Stimulated activated CD8-positive, alpha-beta memory T cell treated with anti-CD3 and anti-CD28 coated beads, Interleukin-15, amount 100 ng/mL, for 4 hours (primary cell): ENCODE measurements around the gene YY1AP1.
"Not testable (repeated sequence)": the region's sequence is repeated elsewhere in the genome, so short reads cannot be mapped to it uniquely, and the experiment has no call there.

ENCODE experiments used
- DNase-seq, 2 donors: peaks; one replicate each; pipeline ENCODE4 v3.0.0-alpha.2; 2020; ENCODE audit warnings: low read depth in 2 of 2

YY1AP1 gene

DNA sequence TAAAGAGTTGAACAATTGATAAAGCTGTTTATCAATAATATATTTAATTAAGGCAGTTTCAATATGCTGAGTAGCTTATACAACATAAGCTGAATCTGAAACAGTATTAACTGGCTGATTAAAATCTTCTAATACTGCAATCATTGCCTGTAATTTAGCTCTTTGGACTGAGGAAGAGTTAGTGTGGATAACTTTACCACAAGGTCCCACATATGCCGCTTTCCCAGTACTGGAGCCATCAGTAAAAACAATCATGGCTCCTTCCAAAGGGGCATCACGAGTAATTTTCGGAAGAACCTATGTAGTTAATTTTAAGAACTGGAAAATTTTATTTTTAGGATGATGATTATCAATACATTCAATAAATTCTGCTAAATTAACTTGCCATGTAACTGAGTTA lies 7.0 kb upstream of the YY1AP1 start:
- DNase-seq = no peak

DNA sequence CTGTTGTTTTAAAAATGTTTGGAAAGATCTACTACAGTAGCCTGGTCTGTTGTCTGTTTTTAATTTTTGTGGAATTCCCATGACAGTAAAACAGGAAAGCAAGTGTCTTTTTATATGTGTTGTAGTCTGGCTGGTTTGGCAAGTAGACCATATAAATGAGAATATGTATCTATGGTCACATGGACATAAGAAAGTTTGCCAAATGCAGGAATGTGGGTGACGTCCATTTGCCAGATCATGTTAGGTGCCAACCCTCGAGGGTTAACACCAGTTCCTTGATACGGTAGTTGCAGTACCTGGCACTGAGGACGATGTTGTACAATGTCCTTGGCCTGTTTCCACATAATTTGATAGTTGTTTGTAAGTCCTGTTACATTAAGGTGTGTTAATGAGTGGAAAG lies 6.5 kb upstream of the YY1AP1 start:
- DNase-seq = no peak

DNA sequence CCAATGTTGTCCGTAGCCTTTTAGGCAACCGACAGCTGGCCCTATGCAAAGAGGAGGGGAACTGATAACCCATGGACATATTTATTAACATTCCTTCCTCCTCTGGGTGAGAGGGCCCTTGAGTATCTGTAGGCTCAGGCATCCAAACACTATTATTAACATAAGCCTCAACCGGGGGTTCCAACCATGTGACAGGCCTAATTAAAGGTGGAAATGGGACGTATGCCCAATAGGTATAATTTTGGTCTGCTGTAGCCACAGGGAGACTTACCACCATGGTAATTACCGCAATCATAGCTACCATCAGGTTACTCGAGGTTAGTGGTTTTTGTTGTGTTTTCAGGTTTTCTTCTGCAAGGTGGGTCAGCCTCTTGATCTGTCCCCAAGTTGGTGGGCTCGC lies 5.6 kb upstream of the YY1AP1 start:
- no peak for DNase-seq

DNA sequence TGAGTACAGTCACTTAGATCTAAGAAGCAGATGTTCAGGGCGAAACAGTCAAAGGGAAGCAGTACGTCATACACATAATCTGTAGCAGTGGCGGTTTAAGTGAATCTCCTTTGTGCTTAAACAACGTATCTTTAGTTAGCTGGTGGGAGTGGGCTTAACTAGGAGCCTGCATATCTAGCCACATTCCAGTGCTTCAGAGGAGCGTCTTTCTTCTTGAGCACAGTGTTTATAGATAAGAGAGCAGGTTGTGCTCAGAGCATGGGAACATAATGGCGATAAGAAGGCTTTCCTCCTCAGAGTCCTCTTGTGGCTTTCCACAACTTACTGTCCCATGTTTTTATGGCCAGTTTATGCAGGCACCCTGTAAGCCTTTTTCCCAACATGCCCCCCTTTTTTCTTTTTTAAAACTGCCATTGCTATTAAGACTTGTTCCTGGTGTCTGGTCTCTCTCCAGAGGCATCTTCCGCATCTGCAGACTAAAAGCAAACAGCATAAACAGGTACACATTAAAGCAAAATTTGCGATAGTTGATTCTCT lies 3.5 kb upstream of the YY1AP1 start:
- DNase-seq = no peak

DNA sequence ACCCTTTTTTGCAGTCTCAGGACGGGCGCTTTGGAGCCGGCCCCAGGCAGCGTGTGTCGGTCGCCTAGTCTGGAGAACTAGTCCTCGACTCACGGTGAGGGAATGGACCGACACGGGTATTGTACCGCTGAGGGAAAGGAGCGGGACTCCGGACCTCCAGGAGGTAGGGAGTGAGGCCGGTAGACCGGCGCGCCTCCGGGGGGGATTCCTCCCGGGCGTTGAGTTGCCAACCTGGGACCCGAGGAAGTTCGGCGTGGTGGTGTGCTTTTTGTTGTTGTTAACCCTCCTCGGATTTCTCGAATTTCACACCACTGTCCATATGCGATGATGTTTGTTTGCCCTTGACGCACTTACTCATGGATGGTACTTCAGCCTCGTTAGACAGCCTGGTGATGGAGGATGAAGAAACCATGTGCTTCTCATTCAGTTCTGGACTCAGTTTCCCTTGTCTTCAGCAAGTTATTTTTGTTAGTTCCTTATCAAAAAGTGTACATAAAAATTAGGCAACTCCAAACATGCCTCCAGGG lies 570 bp upstream of the YY1AP1 start, which contains the start of gene DAP3:
Gene DAP3, plus strand, starts transcription at position 11 of the 527 bp plus-strand sequence. CDS start 20,689 bp downstream, outside the sequence.
- peak in 1 of 2 donors; percentile 60 for DNase-seq

DNA sequence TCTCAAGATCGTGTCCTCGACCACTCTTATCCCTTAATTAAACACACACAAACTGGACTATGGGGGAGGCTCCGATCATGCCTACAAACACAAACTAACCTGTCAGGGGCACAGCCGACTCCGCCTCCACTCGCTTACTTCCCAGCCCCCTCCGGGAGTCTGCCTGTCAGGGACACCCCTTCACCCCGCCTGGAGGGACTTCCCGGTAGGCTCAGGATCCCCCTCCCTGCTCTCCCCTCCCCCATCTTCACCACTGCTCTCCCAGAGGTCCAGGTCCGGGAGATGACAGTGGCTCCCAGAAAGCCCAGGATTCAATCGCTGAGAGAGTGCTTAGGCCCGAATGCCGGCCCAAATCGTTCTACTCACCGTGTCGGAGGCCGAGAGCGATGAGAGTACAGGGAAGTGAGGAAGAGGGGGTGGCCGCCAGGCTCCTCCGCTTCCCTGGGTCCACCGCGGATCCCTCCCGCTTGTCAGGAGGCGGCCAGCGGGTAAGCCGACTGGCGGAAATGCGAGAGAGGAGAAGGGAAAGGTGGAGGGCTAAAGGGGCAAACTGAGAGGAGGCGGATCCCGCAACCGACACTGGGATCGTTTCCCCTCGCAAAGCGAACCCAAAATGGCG lies 760 bp downstream of the YY1AP1 start:
- not testable (repeated sequence) for DNase-seq

DNA sequence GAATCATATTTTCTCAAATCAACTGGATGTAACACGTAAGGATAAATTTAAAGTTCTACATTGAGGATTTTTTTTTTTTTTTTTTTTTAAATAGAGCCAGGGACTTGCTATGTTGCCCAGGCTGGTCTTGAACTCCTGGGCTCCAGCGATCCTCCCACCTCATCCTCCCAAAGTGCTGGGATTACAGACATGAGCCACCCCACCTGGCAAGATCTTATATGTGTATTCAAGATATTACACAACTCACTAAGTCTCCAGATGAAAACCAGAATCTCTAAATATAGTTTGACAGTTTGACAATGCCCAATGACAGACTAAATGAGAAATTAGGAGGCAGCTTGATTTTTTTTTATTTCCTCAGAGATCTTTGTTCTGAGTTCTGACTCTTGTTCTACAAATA lies 6.8 kb downstream of the YY1AP1 start:
- no peak for DNase-seq

DNA sequence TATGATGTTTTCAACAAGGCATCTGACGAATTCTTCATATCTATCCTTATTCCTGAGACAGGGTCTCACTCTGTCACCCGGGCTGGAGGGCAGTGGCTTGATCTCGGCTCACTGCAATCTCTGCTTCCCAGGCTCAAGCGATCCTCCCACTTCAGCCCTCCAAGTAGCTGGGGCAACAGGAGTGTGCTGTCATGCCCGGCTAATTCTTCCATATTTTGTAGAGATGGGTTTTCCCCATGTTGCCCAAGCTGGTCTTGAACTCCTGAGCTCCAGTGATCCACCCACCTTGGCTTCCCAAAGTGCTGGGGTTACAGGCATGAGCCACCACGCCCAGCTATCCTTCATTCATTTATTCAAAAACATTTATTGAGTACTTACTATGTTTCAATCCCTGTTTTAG lies 8.0 kb downstream of the YY1AP1 start:
- DNase-seq = no peak

DNA sequence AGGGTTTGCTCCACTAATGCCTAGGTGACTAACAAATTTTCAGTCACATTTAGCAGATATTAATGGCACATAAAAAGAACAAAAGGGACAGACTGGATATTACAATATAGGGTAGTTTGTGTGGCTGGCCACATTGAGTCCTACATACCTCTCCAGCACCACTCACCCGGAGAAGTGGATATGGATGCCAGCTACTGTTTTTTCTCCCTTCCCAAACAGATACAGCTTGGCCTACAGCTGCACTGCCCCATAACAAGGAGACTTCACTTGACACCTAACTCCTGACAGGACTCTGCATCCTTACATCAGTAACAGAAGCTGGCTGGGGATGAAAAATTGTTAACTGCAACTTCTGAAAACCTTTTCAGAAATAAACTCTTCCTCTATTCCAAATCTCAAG lies 9.6 kb downstream of the YY1AP1 start:
- DNase-seq = not testable (repeated sequence)

DNA sequence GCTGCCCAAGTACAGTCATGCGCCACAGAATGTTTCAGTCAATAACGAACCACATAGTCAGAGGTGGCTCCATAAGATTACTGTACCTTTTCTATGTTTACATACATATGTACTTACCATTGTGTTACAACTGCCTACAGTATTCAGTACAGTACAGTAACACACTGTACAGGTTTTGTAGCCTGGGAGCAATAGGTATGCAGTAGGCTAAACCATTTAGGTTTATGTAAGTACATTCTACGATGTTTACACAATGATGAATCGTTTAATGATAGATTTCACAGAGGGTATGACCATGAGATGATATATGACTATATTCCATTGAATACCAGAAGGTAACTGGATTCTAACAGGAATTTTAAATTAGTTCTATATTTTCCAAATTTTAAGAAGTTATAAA lies 10.5 kb downstream of the YY1AP1 start:
- DNase-seq = no peak

DNA sequence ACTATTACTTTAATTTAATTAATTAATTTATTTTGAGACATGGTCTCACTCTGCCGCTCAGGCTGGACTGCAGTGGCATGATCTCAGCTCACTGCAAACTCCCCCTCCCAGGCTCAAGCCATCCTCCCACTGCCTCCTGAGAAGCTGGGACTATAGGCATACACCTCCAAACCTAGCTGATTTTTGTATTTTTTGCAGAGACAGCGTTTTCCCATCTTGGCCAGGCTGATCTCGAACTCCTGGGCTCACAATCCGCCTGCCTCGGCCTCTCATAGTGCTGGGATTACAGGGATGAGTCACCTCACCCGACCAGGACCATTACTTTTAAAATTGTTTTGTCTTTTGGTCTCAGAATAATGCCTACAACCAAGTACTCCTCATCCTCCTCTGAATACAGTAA lies 15.6 kb downstream of the YY1AP1 start:
- no peak for DNase-seq

DNA sequence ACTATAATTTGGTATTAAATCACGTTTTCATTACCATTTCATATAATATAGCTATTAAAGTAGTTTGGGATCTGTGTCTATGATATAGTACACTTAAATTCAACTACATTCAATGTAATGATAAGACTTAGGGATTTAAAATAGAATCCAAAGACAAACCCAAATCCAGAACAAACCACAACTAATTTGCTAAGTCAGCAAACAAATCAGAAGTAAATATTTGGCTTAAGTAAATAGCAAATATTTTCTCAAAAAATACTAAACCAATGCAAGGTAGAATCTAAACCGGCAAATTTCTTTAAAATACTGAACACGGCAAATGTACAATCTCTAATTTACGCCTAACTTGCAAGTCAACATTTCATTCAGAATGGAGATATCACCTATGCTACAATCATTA lies 16.8 kb downstream of the YY1AP1 start:
- DNase-seq = no peak

DNA sequence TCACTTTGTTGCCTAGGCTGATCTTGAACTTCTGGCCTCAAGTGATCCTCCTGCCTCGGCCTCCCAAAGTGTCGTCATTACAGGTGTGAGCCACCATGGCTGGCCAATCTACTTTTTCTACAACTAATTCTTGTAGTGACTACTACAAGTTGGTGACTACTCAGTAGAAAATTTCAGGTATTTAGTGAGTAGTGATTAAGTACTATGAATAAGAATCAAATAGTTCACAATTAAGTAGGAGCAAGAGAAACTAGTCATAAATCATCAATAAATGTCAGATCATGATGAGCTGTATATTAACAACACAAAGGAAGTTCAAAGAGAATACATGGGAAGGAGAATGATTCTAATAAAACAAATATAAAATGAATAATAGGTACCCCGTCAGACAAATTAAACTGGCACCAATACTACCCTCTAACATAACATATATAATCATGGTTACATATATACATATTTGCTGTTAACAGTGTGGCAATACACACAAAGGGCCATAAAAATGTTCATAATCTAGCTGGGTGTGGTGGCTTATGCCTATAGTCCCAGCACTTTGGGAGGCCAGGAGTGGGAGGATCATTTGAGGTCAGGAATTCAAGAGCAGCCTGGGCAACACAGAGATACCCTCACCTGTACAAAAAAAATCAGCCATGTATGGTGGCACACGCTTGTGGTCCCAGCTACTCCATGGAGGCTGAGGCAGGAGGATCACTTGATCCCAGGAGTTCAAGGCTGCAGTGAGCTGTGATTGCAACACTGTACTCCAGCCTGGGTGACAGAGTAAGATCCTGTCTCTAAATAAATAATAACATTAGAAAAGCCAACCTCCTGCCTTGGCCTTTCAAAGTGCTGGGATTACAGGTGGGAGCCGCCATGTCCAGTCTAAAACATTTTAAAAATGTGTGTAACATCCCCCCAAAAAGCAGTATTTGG lies 19.1 kb downstream of the YY1AP1 start:
- DNase-seq = no peak

DNA sequence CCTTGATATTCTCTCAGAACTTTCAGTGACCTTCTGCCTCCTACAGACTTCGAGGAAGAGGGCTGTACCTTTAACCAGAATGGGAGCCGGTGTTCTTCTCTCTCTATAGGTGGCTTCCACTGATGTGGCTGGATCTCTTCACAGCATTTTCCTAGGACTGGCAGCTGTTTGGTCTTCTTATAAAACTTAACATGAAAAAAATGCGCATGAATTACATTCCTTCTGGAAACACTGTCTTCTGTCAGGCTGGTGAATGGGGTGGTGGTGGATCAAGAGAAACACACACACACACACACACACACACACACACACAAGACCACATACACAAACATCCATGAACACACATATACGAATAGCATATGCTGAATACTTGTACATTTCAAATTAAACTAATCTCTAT lies 27.3 kb downstream of the YY1AP1 start:
- not testable (repeated sequence) for DNase-seq

DNA sequence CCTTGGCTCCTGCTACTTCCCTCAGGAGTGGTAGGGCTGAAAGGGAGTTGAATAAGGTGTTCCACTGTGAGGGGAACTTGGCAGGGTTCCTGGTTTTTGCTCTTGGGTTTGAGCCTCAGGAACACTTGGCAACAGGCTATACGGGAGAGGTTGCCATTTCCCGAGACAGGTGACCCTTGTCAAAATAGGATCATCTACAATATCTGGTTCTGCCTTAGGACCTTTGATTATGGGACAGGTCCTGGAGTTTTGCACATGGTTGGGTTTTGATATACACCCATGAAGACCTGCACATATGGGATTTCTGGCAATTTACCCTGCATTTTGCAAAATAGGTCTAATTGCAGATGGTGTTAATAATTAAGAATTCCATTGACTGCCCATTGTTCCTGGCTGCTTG lies 31.1 kb downstream of the YY1AP1 start:
- DNase-seq = no peak

DNA sequence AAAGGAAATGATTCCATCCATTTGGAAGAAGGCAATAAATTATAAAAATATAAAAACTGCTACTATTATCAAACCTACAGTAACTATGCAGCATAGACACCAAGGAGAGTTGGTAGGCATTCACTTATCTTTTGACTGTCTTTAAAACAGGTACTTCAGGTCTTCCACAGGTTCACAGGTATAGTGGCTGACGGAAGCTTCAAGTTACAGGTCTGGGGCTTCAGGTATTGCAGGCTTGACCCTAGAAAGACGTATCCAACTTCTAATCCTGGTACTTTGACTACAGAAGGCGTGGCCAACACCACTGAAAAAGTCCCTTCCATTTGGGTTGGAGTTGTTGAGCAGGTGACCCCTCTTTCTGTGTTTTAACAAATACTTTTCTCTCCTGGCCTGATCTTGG lies 35.6 kb downstream of the YY1AP1 start:
- DNase-seq = no peak

DNA sequence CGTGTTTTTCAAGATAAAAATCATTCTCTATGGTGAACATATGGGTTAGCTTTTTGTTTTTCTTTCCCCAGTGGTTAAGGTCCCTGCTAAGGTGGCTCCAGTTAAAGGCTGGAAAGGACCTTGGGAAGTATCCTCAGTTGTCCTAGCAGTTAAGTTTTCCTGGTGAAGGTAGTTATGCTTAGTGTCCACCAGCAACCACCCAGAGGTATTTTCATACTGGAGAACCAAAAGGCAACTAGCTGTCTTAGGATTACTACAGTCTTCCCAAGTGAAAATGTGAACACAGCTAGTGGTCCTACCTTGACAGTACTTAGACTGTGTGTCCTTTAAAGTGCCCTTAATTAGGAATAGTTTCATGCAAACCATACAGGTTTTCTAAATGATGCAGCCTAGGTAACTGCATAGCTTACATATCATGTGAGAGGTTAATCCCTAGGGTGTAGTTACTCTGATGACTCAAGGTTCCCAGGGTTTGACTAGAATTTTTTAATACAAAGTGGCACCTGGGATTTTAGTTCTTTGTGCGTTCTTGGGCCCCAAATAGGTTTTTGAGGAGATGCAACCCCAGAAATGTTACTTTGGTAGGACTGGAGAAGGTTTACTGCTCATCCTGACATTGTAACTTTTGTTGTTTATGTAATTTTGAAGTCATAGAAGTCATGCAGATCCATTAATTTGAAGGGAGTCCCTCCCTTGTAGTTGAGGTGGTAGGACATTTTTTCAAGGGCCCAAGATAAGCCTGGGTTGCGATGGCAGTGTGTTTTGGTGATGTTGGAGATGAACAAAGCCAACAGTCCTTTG lies 36.5 kb downstream of the YY1AP1 start:
- no peak for DNase-seq

DNA sequence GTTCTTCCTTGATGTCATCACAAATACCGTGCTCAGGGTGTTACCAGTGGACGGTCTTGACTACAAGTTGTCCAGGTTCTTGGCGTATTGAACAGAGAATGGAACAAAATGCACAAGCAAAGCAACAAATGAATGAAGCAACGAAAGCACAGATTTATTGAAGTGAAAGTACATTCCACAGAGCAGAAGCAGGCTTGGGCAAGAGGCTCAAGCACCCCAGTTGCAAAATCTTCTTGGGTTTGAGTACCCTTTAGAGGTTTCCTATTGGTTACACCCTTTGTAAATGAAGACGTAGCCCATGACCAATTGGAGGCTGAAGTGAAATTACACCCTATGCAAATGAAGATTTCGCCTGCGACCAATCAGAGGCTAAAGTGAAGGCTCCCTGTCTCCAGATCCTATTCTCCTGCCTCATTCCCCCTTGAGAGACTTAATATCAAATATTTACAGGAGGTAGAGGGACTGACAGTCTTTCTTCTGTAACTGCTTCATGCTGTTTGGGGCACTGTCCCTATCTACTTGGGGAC lies 38.3 kb downstream of the YY1AP1 start:
- no peak for DNase-seq

DNA sequence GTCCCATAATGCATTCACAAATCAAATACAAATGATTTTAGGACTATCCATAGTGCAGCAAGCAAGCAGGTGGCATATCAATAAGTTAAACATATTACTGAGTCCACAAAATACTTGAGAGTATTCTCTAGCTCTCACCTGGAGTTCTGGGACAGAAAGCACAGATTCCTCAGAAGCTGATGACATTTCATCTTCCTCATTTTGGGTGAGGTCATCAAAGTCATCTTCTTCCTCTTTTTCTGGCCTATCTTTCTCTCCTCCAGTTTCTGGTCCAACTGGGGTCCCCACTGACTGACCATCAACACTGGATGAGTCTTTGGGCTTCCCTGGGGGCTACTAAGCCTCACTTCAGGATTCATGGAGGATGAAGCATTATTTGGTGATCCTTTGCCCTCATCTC lies 38.9 kb downstream of the YY1AP1 start:
- DNase-seq = no peak

DNA sequence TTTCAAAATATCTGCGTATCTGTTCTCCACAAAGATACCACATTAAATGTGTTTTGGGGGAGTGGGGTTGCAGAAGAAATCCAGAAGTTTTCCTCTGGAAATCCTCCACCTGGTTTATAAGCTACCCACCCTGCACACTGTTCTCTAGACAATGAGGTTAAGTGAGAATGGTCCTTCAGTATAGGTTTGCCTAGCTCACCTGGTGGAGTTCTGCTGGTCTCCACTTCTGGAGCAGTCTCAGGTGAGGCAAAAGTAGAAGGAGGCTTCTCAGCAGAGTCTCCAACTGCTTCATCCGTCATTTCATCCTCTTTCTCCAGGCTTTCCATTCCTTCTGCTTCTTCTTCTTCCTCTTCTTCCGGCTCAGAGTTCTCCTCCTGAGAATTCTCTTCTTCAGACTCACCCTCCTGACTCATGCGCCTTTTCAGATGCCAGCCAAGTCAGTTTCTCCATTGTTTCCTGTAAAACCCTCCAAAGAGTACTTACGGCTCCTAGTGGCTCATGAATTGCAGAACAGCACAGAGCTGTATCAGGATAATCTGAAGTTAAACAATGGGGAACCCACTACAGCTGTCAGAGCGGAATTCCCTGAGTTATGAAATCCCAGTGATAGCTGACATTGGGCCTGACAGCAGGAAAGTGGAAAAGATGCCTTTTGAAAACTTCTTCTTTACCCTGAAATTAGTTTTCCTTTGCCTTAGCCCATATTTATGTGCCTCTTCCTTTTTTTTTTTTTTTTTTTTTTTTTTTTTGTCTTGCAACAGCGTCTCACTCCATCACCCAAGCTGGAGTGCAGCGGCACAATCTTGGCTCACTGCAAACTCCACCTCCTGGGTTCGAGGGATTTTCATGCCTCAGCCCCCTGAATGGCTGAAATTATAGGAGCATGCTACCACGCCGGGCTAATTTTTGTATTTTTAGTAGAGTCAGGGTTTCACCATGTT lies 40.1 kb downstream of the YY1AP1 start:
- no peak for DNase-seq
